Endothelial cell (in vitro differentiated cells): ENCODE data around the gene LRP4. TPM values are rescaled to one million over a fixed set of nuclear protein-coding genes. Genes with fewer than 3 reads are reported as not detected.
A peak's percentile ranks its signal among the peaks of the same experiment; 100 is the strongest.

Experiments used
- DNase-seq: peaks from one replicate; pipeline ENCODE4 v3.0.0; 2021; ENCODE audit warnings: low spot score
- H3K27ac Mint-ChIP-seq: one replicate; pipeline ENCODE4 v1.8.0; 2021; ENCODE audit warnings: mixed read lengths, inconsistent platforms; ENCODE audit not compliant: unreplicated experiment
- H3K27me3 Mint-ChIP-seq: one replicate; pipeline ENCODE4 v1.8.0; 2021; ENCODE audit warnings: mild to moderate bottlenecking, moderate library complexity, mixed read lengths, inconsistent platforms; ENCODE audit not compliant: unreplicated experiment
- H3K36me3 Mint-ChIP-seq: one replicate; pipeline ENCODE4 v1.8.0; 2021; ENCODE audit warnings: mild to moderate bottlenecking, low read depth, mixed read lengths, inconsistent platforms; ENCODE audit not compliant: unreplicated experiment
- H3K4me1 Mint-ChIP-seq: one replicate; pipeline ENCODE4 v1.8.0; 2021; ENCODE audit warnings: mild to moderate bottlenecking, mixed read lengths, inconsistent platforms; ENCODE audit not compliant: unreplicated experiment
- H3K4me3 Mint-ChIP-seq: one replicate; pipeline ENCODE4 v1.8.0; 2021; ENCODE audit warnings: mild to moderate bottlenecking, mixed read lengths, inconsistent platforms; ENCODE audit not compliant: unreplicated experiment
- H3K9me3 Mint-ChIP-seq: one replicate; pipeline ENCODE4 v1.8.0; 2021; ENCODE audit warnings: mixed read lengths, inconsistent platforms; ENCODE audit not compliant: unreplicated experiment
- total RNA-seq: library from RNA; stranded (reverse); fragmentation: NEBNext Ultra II Directional; extraction: Animal tissue kit (Norgen Biotek cat#: 25700); gene quantifications from one replicate; pipeline ENCODE4 v1.2.1, GENCODE V29; 2021; ENCODE audit not compliant: unreplicated experiment
- TF ChIP-seq, protein P1 (sequence below): fragments of 200-600 bp; sonication (generic); IDR thresholded peaks from one replicate; pipeline ENCODE4 v1.5.0; 2021; ENCODE audit warnings: antibody characterized with exemption; ENCODE audit not compliant: unreplicated experiment

The LRP4 gene
- total RNA-seq, 1 donor from 2014 or later: 21.8 TPM

DNA sequence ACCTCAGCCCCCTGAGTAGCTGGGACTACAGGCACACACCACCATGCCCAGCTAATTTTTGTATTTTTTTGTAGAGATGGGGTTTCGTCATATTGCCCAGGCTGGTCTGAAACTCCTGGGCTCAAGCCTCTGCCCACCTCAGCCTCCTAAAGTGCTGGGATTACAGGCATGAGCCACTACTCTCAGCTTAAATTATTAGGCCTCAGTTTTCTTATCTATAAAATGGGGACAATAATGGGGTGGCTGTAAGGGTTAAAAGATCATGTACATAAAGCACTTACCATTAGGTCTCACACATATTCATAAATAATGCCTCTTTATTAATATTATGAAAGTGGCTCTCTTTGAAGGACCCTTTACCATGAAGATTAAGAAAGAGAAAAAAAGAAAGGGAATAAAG, 40.8 kb downstream of the LRP4 start:
- Mint-ChIP-seq H3K27ac (no peak overlapping the region), H3K36me3 (peaks cover 43% of the 10 kb centered on the region), H3K27me3 (no peaks in the 10 kb centered on the region), H3K9me3 (no peaks in the 10 kb centered on the region), H3K4me1 (peaks cover 5% of the 10 kb centered on the region), H3K4me3 (no peak overlapping the region)
- no peak for DNase-seq
- TF ChIP-seq, protein P1, sequence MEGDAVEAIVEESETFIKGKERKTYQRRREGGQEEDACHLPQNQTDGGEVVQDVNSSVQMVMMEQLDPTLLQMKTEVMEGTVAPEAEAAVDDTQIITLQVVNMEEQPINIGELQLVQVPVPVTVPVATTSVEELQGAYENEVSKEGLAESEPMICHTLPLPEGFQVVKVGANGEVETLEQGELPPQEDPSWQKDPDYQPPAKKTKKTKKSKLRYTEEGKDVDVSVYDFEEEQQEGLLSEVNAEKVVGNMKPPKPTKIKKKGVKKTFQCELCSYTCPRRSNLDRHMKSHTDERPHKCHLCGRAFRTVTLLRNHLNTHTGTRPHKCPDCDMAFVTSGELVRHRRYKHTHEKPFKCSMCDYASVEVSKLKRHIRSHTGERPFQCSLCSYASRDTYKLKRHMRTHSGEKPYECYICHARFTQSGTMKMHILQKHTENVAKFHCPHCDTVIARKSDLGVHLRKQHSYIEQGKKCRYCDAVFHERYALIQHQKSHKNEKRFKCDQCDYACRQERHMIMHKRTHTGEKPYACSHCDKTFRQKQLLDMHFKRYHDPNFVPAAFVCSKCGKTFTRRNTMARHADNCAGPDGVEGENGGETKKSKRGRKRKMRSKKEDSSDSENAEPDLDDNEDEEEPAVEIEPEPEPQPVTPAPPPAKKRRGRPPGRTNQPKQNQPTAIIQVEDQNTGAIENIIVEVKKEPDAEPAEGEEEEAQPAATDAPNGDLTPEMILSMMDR: no peak

DNA sequence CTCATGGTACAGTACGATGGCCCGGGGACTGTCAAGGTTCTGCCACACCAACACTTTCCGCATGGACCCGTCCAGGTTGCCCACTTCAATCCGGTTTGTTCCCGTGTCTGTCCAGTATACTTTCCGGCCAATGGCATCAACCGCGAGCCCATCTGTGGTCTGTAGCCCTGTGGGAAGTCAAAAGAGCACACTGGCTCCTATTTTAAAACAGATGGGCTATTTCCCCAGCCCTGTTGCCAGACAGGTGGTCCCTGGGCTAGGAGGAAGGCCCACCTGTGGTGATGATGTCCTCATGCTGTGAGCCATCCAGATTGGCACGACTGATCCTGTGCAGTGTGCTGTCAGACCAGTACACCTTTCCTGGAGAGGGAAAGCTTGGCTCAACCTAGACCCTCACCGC, 41.9 kb downstream of the LRP4 start:
- H3K27me3 Mint-ChIP-seq: no peaks in the 10 kb centered on the region
- no peak overlapping the region for H3K27ac Mint-ChIP-seq
- peaks cover 3% of the 10 kb centered on the region for H3K4me1 Mint-ChIP-seq
- H3K4me3 Mint-ChIP-seq: peak overlapping the region; percentile 57
- TF ChIP-seq, protein P1: no peak
- no peaks in the 10 kb centered on the region for H3K9me3 Mint-ChIP-seq
- peaks cover 42% of the 10 kb centered on the region for H3K36me3 Mint-ChIP-seq
- no peak for DNase-seq

DNA sequence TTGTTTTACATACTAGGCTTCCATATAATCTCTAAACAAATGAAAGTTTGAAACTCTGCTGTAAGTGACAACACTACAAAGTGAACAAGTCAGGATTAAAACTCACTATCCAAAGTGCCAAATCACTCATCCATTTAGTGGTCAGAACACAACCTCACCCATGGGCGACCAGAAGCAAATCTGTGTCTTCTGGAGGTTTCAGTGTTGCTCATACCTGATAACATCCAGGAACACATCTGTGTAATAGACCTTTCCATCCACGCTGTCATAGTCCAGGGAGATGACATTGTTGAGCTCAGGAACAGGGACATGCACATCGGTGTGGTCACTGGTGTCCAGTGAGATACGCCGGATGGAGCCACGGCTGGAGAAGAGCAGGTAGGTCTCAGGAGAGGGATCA, 43.8 kb downstream of the LRP4 start:
- TF ChIP-seq, protein P1: no peak
- Mint-ChIP-seq H3K4me1 (no peaks in the 10 kb centered on the region), H3K27me3 (no peaks in the 10 kb centered on the region), H3K4me3 (peak overlapping the region; percentile 48), H3K27ac (no peak overlapping the region), H3K9me3 (no peaks in the 10 kb centered on the region), H3K36me3 (peaks cover 45% of the 10 kb centered on the region)
- DNase-seq: no peak

DNA sequence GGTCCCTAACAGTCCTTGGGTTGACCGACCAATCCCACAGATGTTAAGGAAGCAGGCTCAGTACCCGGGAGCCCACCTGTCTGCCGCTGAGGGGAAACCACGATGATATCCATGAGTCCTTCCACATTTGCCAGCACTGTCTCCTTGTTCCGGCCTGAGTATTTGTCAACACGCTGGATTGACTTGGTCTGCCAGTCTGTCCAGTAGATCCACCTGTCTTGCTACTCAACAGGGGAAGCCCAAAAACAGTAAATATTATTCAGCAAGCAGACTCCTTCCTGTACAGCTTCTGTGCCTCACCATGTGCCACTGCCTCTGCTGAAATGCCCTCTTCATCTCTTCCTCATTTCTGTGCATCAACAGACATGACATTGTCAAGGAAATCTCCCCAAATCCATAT, 49.4 kb downstream of the LRP4 start:
- Mint-ChIP-seq H3K27ac (no peak overlapping the region), H3K4me3 (peak overlapping the region; percentile 24), H3K27me3 (no peaks in the 10 kb centered on the region), H3K36me3 (peaks cover 42% of the 10 kb centered on the region), H3K9me3 (no peaks in the 10 kb centered on the region), H3K4me1 (no peaks in the 10 kb centered on the region)
- TF ChIP-seq, protein P1: no peak
- DNase-seq: no peak

DNA sequence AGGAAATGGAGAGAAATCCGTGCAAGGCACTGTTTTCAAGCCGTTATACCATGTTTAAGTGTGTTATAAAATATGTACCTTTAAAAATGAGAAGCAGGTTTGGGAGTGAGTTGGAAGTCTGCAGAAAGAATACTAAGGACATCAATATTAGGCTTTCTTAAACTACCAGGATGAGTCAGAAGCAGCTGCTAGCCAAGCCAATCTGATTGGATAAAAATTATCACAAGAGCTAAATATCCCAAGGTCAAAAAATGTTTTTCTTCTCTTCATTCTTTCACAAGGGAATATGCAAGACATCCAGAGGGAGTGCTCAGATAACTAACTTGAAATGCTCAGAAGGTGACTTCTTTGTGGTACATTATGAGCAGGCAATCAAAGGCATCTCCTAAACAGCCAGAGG, 53.0 kb downstream of the LRP4 start:
- Mint-ChIP-seq H3K9me3 (no peaks in the 10 kb centered on the region), H3K27ac (no peak overlapping the region), H3K4me1 (no peaks in the 10 kb centered on the region), H3K4me3 (no peak overlapping the region), H3K36me3 (peaks cover 37% of the 10 kb centered on the region), H3K27me3 (no peaks in the 10 kb centered on the region)
- no peak for DNase-seq
- TF ChIP-seq, protein P1: no peak
